Memory B cell (primary cell): Measurements from ENCODE around the gene FBXW12.
A peak's percentile ranks its signal among the peaks of the same experiment; 100 is the strongest.

Experiments
- ATAC-seq: fragments of 150-1000 bp; cut with Tn5 transposase; 2 replicates; pipeline ENCODE4 v1.10.0; 2021; ENCODE audit warnings: low read depth, mild to moderate bottlenecking, moderate library complexity
- DNase-seq, 2 donors: peaks; one replicate each; pipeline ENCODE4 v3.0.0; 2022; ENCODE audit warnings: low spot score in 2 of 2
- H3K27ac Mint-ChIP-seq: one replicate; pipeline ENCODE4 v1.8.0; 2022; ENCODE audit warnings: mild to moderate bottlenecking, moderate library complexity, mixed read lengths
- H3K27me3 Mint-ChIP-seq: one replicate; pipeline ENCODE4 v1.8.0; 2022; ENCODE audit warnings: mixed read lengths
- H3K36me3 Mint-ChIP-seq: one replicate; pipeline ENCODE4 v1.8.0; 2022; ENCODE audit warnings: mild to moderate bottlenecking, mixed read lengths
- H3K4me1 Mint-ChIP-seq: one replicate; pipeline ENCODE4 v1.8.0; 2022; ENCODE audit warnings: mixed read lengths
- H3K4me3 Mint-ChIP-seq: one replicate; pipeline ENCODE4 v1.8.0; 2022; ENCODE audit warnings: mild to moderate bottlenecking, moderate library complexity, mixed read lengths
- H3K9me3 Mint-ChIP-seq: one replicate; pipeline ENCODE4 v1.8.0; 2022; ENCODE audit warnings: mixed read lengths

Gene FBXW12

DNA sequence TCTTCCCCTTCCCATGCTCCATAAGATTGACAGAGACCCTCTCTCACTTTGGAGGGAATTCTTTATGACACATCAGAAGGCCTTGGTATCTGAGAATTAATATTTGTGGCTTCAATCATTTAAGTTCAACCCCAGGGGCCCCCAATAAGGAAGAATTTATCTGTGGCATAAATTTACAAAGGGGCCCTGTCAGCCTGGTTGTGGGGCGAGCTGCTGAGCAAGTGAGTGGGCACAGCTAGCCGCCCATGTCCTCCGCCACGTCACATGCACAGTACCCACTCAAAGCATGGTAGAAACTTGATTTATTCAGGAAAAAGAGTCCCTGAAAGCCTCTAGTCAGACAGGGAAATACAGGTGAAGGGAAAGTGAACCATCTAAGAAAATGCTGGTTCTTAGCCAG lies 44.5 kb downstream of the FBXW12 start:
- Mint-ChIP-seq H3K27me3 (peaks cover 2% of the 10 kb centered on the region), H3K4me1 (no peaks in the 10 kb centered on the region), H3K36me3 (no peaks in the 10 kb centered on the region), H3K9me3 (no peaks in the 10 kb centered on the region), H3K4me3 (no peak overlapping the region), H3K27ac (no peak overlapping the region)
- DNase-seq = no peak
- no peak for ATAC-seq

DNA sequence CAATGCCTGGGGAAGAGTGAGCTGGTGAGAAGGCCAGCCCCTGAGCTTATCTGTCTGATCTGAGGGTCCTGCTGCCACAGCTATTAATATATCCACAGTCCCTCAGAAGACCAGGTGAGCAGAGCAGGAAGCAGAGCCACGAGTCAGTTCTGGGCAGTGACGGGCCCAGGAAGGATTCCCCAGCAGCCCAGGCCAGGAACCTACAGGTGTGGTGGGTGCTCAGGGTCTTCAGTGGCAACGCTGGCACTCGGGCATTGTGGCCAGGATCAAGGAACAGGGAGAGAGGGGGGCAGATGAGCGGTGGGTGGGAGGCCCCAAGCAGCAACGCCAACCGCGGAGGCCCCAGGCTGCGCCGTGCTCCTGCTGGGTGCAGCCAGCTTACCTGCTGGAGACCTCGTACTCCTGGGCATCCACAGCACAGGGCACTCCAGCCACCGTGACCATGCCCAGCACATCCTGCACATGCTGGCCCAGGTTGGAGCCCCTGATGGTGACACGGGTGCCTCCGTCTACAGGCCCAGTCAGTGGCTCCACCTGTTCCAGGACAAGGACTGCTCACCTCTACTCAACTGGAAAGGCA lies 45.6 kb downstream of the FBXW12 start:
- Mint-ChIP-seq H3K4me3 (no peak overlapping the region), H3K27ac (no peak overlapping the region), H3K36me3 (no peaks in the 10 kb centered on the region), H3K4me1 (no peaks in the 10 kb centered on the region), H3K27me3 (peaks cover 2% of the 10 kb centered on the region), H3K9me3 (no peaks in the 10 kb centered on the region)
- no peak for ATAC-seq
- no peak for DNase-seq

DNA sequence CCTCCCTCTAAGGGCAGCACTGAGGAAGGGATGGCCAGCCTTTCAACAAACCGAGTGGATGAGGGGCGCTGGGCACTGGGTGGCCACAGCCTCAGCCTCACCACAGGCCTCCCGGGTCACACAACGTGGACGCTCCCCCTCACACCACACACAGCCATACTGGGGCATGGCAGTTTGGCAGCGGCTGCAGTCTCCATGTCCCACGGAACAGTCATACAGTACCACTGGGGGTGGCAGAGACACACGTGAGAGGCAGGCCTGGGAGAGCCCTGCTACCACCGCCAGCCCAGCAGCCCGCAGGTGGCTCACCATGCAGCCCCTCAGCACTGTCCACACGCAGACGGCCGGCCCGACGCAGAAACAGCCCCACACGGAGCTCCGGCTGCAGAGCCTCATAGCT lies 46.1 kb downstream of the FBXW12 start:
- no peaks in the 10 kb centered on the region for H3K9me3 Mint-ChIP-seq
- no peak for ATAC-seq
- no peak overlapping the region for H3K27ac Mint-ChIP-seq
- H3K4me3 Mint-ChIP-seq = no peak overlapping the region
- H3K36me3 Mint-ChIP-seq = no peaks in the 10 kb centered on the region
- H3K4me1 Mint-ChIP-seq = peaks cover 3% of the 10 kb centered on the region
- H3K27me3 Mint-ChIP-seq = peaks cover 4% of the 10 kb centered on the region
- no peak for DNase-seq

DNA sequence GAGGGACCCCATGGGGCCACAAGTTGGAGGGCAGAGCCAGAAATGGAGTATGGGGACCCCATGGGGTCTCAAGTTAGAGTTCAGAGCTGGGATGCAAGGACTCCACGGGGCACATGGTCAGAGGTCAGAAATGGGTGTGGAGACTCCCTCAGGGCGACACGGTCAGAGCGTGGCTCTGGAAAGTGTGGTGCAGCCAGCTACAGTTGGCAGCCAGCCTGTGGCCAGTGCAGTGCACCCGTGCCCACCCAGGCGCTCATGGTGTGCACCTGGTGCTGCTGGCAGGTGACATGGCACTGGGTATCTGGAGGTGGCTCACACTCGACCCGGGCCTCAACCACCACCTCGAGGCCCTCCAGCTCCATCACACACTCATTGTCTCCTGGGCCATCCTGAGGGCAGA lies 46.6 kb downstream of the FBXW12 start:
- H3K4me1 Mint-ChIP-seq = peaks cover 3% of the 10 kb centered on the region
- no peak for DNase-seq
- no peaks in the 10 kb centered on the region for H3K9me3 Mint-ChIP-seq
- peaks cover 5% of the 10 kb centered on the region for H3K27me3 Mint-ChIP-seq
- H3K27ac Mint-ChIP-seq = no peak overlapping the region
- H3K4me3 Mint-ChIP-seq = no peak overlapping the region
- ATAC-seq = no peak
- H3K36me3 Mint-ChIP-seq = no peaks in the 10 kb centered on the region

DNA sequence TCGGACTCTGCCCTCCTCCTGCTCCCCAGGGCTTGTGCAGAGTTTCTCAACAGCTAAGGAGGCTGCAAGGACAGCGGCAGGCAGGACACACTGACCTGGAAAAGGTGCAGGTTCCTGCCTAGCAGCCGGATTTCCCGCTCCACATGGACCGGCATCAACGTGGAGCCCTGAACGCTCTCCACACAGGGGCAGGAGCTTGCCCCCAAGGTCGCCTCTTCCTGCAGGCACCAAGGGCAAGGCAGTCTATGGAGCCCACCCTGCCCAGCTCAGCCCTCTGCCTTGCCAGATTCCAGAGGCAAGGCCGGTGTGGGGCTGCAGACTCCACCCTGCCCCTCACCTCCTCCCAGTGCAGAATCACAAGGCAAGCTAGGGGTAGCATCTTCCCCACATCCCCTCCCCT lies 47.1 kb downstream of the FBXW12 start:
- H3K9me3 Mint-ChIP-seq = no peaks in the 10 kb centered on the region
- no peaks in the 10 kb centered on the region for H3K36me3 Mint-ChIP-seq
- H3K4me1 Mint-ChIP-seq = peaks cover 3% of the 10 kb centered on the region
- peaks cover 4% of the 10 kb centered on the region for H3K27me3 Mint-ChIP-seq
- no peak for ATAC-seq
- DNase-seq = no peak
- H3K27ac Mint-ChIP-seq = no peak overlapping the region
- H3K4me3 Mint-ChIP-seq = no peak overlapping the region

DNA sequence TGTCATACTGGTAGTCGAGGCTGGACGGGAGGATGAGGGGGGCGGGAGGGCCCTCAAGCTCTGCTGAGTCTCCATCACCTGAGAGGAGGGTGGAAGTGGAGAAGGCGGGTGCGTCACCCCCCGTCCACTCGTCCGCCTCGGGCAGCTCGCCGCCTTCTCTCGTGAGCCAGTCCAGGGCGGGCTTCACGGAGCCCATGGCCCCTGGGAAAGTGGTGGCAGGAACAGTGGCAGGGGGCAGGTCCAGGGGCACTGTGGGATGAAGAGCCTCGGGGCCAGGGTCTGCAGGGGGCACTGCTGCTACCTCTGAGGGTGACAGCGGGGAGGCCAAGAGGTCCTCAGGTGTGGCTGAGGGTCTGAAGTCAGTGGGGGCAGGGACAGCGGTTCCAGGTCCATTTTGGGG lies 47.6 kb downstream of the FBXW12 start:
- peaks cover 3% of the 10 kb centered on the region for H3K27me3 Mint-ChIP-seq
- no peaks in the 10 kb centered on the region for H3K36me3 Mint-ChIP-seq
- no peaks in the 10 kb centered on the region for H3K9me3 Mint-ChIP-seq
- H3K4me1 Mint-ChIP-seq = peaks cover 3% of the 10 kb centered on the region
- H3K4me3 Mint-ChIP-seq = no peak overlapping the region
- H3K27ac Mint-ChIP-seq = no peak overlapping the region
- ATAC-seq = no peak
- DNase-seq = no peak

DNA sequence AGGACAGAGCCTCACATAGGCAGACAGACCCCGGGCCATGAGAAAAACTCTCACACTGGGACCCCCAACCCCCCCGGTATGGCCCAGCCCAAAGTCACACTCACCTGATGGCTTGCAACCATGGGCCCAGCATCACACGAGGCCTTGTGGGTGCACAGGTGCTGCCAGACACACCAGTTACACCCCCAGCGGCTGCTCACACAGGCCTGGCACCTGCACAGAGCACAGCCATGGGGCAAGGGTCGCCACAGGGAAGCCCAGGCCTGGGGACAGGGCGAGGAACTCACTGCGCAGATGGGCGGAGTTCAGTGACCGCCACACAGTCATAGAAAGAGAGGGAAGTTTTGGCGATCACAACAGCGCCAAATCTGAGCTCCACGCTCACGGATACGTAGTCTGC lies 48.5 kb downstream of the FBXW12 start:
- H3K27ac Mint-ChIP-seq = no peak overlapping the region
- H3K36me3 Mint-ChIP-seq = no peaks in the 10 kb centered on the region
- H3K4me3 Mint-ChIP-seq = no peak overlapping the region
- peaks cover 6% of the 10 kb centered on the region for H3K27me3 Mint-ChIP-seq
- ATAC-seq (no peak), DNase-seq (no peak)
- H3K9me3 Mint-ChIP-seq = no peaks in the 10 kb centered on the region
- peaks cover 3% of the 10 kb centered on the region for H3K4me1 Mint-ChIP-seq

DNA sequence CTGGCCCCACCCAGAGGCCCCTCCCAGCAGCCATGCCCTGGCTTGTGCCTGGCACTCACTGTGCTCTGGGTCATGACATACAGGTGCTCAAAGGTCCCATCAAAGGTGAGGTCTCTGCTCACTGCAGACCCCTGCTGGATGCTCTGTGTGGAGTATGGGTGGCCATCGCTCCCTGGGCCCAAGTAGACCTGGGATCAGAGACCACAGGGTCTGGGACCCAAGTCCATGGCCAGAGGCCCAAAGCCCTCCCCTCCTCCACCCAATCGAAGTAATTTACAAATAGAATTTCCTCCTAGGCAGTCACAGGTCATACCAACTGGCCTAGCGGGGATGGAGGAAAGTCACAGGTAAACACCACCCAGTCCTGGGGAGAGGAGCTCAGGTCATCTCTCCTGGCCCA lies 50.3 kb downstream of the FBXW12 start:
- H3K27ac Mint-ChIP-seq = no peak overlapping the region
- peaks cover 9% of the 10 kb centered on the region for H3K27me3 Mint-ChIP-seq
- no peaks in the 10 kb centered on the region for H3K36me3 Mint-ChIP-seq
- ATAC-seq (peak; percentile 22), DNase-seq (no peak)
- H3K9me3 Mint-ChIP-seq = no peaks in the 10 kb centered on the region
- peaks cover 3% of the 10 kb centered on the region for H3K4me1 Mint-ChIP-seq
- H3K4me3 Mint-ChIP-seq = no peak overlapping the region

DNA sequence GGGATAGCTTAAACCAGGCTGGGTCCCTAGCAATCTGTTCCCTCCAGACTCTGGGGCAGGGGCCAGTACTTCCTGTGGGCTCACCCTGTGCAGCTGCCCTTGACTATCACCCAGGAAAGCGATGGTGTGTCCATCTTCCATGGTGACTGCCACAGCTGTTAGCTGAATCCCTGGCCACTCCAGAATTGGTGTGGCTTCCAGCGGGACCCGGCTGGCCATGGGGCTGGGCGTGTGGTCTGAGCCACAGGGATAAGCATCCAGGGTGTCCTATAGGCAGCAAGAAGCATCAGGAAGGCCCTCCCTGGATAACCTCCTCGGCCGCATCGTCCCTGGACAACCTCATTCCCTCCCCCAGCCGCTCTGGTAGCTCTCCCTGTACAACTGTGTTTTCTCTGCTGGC lies 50.7 kb downstream of the FBXW12 start:
- Mint-ChIP-seq H3K4me3 (no peak overlapping the region), H3K27ac (no peak overlapping the region), H3K9me3 (no peaks in the 10 kb centered on the region), H3K4me1 (peaks cover 3% of the 10 kb centered on the region), H3K36me3 (no peaks in the 10 kb centered on the region), H3K27me3 (peaks cover 12% of the 10 kb centered on the region)
- no peak for ATAC-seq
- DNase-seq = no peak

DNA sequence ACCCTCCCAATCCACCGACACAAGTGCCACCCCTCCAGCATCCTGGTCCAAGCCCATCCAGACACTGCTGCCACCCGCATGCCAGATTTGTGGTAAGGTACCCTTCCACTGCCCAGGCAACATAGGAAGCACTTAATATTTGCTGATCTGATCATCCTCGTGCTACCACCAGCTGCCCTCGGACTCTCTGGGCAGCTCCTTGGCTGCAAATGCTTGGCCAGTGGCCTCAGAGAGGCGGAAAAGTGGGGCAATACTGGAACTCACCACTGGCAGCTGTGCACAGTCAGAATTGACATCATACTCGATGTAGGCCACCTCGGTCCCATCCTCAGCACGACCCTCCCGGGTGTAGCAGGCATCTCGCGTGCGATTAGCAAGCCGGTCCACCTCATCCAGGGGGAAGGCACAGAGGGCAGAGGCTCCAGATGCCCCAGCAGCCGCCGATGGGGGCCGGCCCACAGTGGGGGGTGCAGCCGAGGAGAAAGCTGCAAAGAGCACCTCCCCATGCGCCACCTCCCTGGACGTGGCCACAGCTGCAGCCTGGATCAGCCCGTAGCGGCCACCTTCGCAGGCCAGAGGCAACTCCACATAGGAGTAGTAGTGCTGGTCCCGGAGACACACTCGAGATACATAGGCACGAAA lies 51.3 kb downstream of the FBXW12 start:
- Mint-ChIP-seq H3K4me3 (no peak overlapping the region), H3K4me1 (peaks cover 3% of the 10 kb centered on the region), H3K27ac (no peak overlapping the region), H3K9me3 (no peaks in the 10 kb centered on the region), H3K36me3 (no peaks in the 10 kb centered on the region), H3K27me3 (peaks cover 13% of the 10 kb centered on the region)
- ATAC-seq = no peak
- no peak for DNase-seq

DNA sequence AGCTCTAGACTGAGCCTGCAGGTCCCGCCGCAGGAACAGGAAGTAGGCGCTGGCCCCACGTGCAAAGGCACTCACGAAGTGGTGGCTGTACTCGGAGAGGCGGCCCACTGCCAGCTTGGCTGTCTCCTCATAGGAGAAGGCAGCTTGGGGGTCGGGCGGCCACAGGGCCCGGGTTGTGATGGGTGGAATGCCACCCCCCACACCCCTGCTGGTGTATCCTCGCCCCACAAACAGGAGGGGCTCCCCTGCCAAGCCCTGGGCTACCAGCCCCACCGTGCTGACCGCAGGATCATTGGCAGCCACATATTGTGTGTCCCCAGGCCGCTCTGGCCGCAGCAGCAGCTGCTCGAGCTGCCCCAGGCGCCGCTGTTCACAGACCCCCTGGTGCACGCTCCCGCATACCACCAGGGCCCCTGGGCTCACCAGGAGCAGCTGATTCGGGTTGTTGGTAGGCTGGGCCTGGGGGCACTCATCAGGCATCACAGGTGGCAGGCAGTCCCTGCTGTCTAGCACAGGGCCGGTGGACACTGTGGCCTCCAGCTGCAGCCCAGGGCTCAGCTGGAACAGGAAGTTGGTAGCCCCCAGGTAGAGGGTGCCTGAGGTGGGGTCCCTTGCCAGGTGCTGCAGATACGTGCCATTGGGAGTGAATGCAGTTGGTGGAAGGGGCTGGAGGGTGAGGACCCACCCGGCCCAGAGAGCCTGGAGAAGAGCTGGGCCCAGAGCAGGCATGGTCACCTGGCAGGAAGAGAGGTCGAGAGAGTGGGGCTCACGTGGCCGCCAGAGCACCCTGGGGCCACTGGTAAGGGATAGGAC lies 52.1 kb downstream of the FBXW12 start:
- ATAC-seq = no peak
- Mint-ChIP-seq H3K27me3 (peaks cover 13% of the 10 kb centered on the region), H3K9me3 (no peaks in the 10 kb centered on the region), H3K4me1 (peaks cover 3% of the 10 kb centered on the region), H3K4me3 (no peak overlapping the region), H3K36me3 (no peaks in the 10 kb centered on the region), H3K27ac (no peak overlapping the region)
- no peak for DNase-seq

DNA sequence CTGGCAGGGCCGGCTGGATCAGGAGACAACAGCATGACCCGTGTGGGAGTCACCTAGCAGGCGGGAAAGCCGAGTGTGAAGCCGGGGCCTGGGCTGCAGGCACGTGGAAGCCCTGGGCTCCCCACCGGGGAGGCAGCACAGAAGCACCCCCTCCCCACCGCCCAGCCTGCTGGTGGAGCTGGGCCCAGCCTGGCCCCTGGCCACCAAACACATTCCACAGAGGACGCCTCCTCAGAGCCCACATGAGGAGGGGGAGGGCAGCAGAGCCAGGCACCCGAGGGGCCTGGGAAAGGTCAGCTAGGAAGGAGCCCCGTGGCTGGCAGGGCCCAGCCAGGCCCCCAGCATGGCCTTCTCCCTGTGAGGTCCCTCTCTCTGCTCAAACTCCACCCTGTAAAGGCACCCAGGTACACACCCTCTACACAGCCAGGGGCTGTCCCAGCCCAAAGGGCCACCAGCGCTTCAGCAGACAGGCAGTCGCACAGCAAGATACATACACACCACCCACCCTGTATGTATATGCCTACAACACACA lies 53.3 kb downstream of the FBXW12 start:
- no peak for ATAC-seq
- H3K27ac Mint-ChIP-seq = no peak overlapping the region
- H3K4me3 Mint-ChIP-seq = no peak overlapping the region

DNA sequence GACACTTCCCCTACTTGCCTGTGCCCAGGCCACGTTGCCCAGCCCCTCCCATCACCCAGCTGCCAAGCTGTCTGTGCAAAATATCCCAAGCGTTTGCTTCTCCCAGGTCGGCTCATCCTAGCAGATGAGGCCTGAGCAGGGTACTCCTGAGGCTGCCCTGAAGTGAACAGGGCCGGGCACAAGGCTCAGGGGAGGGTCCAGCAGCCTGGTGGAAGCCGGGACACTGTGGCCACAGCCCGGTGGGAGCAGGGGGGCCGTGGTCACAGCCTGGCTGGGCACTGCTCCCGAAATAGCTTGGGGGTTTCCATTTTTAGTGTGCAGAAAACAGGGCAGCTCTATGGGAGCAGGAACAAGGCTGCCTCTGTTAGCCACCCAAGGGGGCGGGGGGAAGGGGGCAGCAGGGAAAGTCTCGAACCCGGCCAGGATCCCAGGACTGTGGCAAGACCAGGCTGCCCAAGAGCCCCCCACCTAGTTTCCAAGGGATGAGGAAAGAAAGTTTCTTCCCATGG lies 54.4 kb downstream of the FBXW12 start:
- peaks cover 16% of the 10 kb centered on the region for H3K27me3 Mint-ChIP-seq
- no peak for ATAC-seq
- H3K9me3 Mint-ChIP-seq = no peaks in the 10 kb centered on the region
- peaks cover 6% of the 10 kb centered on the region for H3K4me1 Mint-ChIP-seq
- peaks cover under 1% of the 10 kb centered on the region for H3K36me3 Mint-ChIP-seq
- H3K4me3 Mint-ChIP-seq = no peak overlapping the region
- H3K27ac Mint-ChIP-seq = no peak overlapping the region
- no peak for DNase-seq

More for the DNA sequence above, 53.3 kb downstream of the FBXW12 start:
- H3K9me3 Mint-ChIP-seq = no peaks in the 10 kb centered on the region
- H3K4me1 Mint-ChIP-seq = peaks cover 6% of the 10 kb centered on the region
- H3K27me3 Mint-ChIP-seq = peaks cover 16% of the 10 kb centered on the region
- H3K36me3 Mint-ChIP-seq = no peaks in the 10 kb centered on the region
- no peak for DNase-seq

DNA sequence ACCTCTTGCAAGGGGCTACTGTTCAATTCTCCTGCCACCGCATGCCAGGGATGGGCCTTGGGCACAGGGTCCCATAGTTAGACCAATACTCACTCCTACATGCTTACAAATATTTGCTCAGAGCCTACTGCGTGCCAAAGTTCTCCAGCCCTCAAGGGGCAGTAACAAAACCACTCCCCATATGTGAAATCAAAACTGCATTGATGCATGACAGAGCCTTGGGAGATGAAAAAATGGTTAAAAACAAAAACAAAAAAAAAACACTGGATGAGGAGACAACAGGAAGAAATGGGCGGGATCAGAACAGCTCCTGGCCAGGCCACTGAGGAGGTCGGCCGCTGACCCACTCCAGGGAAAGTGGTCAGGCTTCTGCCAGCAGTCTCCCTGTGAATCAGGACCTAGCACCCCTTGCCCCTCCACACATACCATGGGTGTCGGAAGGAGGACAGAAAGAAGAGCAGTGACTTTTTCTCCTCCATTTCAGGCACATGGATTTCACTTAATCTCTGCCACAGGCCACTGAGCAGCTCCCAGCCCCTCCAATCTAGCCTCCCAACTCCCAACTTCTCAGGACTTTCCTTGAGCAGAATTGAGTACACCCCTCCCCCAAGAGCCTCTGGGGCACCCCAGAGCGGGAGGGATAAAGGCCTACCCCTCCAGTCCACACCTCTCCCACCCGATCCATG lies 55.1 kb downstream of the FBXW12 start:
- ATAC-seq (no peak), DNase-seq (no peak)
- H3K4me1 Mint-ChIP-seq = peaks cover 6% of the 10 kb centered on the region
- no peaks in the 10 kb centered on the region for H3K9me3 Mint-ChIP-seq
- H3K4me3 Mint-ChIP-seq = no peak overlapping the region
- peaks cover 16% of the 10 kb centered on the region for H3K27me3 Mint-ChIP-seq
- H3K27ac Mint-ChIP-seq = no peak overlapping the region
- H3K36me3 Mint-ChIP-seq = peaks cover 4% of the 10 kb centered on the region
